Esophagus muscularis mucosa (tissue), 4 donors: Measurements from ENCODE around the gene TRIM9. TPM values are rescaled to one million over a fixed set of nuclear protein-coding genes. Genes with fewer than 3 reads are reported as not detected.

Experiments used
- DNase-seq: peaks from one replicate; pipeline ENCODE4 v3.0.0-alpha.2; 2017; ENCODE audit errors: extremely low spot score
- H3K27ac ChIP-seq, 4 donors: fragments of 200-600 bp; sonication (generic); replicated peaks in 1 of 4; 1 replicate in 3 of 4; 2 replicates in 1 of 4; pipeline ENCODE4 v1.5.1; 2016 to 2019; ENCODE audit warnings: mild to moderate bottlenecking in 1 of 4
- H3K27me3 ChIP-seq, 4 donors: fragments of 200-600 bp; sonication (generic); one replicate each; pipeline versions ENCODE4 v1.5.1 to v1.6.0; 2016 to 2019
- H3K36me3 ChIP-seq, 4 donors: fragments of 200-600 bp; sonication (generic); one replicate each; pipeline ENCODE4 v1.5.1; 2016 to 2019
- H3K4me1 ChIP-seq, 4 donors: fragments of 200-600 bp; sonication (generic); one replicate each; pipeline ENCODE4 v1.5.1; 2016 to 2019
- H3K4me3 ChIP-seq, 4 donors: fragments of 200-600 bp; sonication (generic); 1 replicate in 2 of 4; 2 replicates in 2 of 4; pipeline ENCODE4 v1.5.1; 2016 to 2019; ENCODE audit warnings: mild to moderate bottlenecking in 4 of 4, moderate library complexity in 1 of 4
- H3K9me3 ChIP-seq, 4 donors: fragments of 200-600 bp; sonication (generic); 1 replicate in 3 of 4; 2 replicates in 1 of 4; pipeline ENCODE4 v1.5.1; 2016 to 2019
- EP300 ChIP-seq: sonication (generic); formaldehyde crosslinking; IDR thresholded peaks from one replicate; pipeline ENCODE4 v1.6.1; 2017; ENCODE audit warnings: antibody characterized with exemption
- POLR2A ChIP-seq: fragments of 450-650 bp; IDR thresholded peaks from one replicate; pipeline ENCODE4 v1.6.1; 2017; ENCODE audit warnings: antibody characterized with exemption, moderate library complexity, mild to moderate bottlenecking, low read depth
- POLR2AphosphoS5 ChIP-seq, 2 donors: sonication (generic); formaldehyde crosslinking; IDR thresholded peaks; one replicate each; pipeline ENCODE4 v1.6.1; 2017; ENCODE audit warnings: antibody characterized with exemption in 2 of 2
- WGBS: methylation state at CpG from one replicate; pipeline ENCODE4 v1.1.5; 2018; 5-methylcytosine and 5-hydroxymethylcytosine counted together
- intact Hi-C: fragments of 100-400 bp; cut with DNase I; formaldehyde crosslinking; loops from one replicate; pipeline ENCODE4 v1.15.1; 2023
- total RNA-seq, 4 donors: library from RNA; depleted of rRNA; stranded (reverse); fragments of >200 nt; gene quantifications; one replicate each; pipeline versions ENCODE4 v1.1.0 to v1.2.1, GENCODE V29; 2016
- TF ChIP-seq, protein P1 (sequence below), 3 experiments: fragments of 200-600 bp in 2 of 3; fragments of 450-650 bp in 1 of 3; sonication (generic) in 2 of 3; IDR thresholded peaks; one replicate each; pipeline ENCODE4 v1.5.1; 2017 to 2019; ENCODE audit warnings: antibody characterized with exemption in 3 of 3, mild to moderate bottlenecking in 2 of 3, moderate library complexity in 1 of 3

Gene TRIM9
- total RNA-seq, 4 donors from 2014 or later: 0.58 to 1.7 (median 0.76) TPM

DNA sequence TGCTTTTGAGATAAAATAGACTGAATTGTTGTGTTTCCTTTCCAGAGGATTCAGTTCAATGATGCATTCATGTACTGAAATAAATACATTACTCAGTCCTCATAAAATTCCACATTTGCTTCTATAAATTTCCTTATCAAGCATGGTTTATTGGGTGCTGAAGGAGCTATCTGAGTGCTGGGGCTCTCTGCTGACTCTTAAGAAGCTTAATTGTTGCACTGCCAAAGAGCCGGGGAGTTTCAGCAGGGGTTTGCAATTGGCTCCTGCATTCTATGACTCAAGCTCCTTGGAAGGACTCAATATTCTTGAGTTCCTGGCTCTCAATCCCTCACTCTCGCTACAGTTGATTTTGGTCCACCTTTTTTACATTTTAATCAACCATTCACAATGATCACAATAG is 80.8 kb downstream of the TRIM9 start:
- H3K27me3 ChIP-seq: no peaks in the 10 kb centered on the region
- intact Hi-C loops: no loop called here
- H3K4me1 ChIP-seq: peaks cover 0 to 3% (median 0%) of the 10 kb centered on the region in 4 donors
- WGBS: 54% methylated on average over 2 of the region's 2 CpGs
- H3K4me3 ChIP-seq: no peak overlapping the region
- no peak for TF ChIP-seq POLR2A
- no peak for TF ChIP-seq POLR2AphosphoS5 (IDR thresholded peaks at IDR 0.05)
- TF ChIP-seq EP300: no peak
- TF ChIP-seq, protein P1, sequence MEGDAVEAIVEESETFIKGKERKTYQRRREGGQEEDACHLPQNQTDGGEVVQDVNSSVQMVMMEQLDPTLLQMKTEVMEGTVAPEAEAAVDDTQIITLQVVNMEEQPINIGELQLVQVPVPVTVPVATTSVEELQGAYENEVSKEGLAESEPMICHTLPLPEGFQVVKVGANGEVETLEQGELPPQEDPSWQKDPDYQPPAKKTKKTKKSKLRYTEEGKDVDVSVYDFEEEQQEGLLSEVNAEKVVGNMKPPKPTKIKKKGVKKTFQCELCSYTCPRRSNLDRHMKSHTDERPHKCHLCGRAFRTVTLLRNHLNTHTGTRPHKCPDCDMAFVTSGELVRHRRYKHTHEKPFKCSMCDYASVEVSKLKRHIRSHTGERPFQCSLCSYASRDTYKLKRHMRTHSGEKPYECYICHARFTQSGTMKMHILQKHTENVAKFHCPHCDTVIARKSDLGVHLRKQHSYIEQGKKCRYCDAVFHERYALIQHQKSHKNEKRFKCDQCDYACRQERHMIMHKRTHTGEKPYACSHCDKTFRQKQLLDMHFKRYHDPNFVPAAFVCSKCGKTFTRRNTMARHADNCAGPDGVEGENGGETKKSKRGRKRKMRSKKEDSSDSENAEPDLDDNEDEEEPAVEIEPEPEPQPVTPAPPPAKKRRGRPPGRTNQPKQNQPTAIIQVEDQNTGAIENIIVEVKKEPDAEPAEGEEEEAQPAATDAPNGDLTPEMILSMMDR (IDR thresholded peaks at IDR 0.05): no peak
- no peak for DNase-seq
- H3K36me3 ChIP-seq: no peaks in the 10 kb centered on the region
- H3K27ac ChIP-seq: no peak overlapping the region
- no peaks in the 10 kb centered on the region for H3K9me3 ChIP-seq

DNA sequence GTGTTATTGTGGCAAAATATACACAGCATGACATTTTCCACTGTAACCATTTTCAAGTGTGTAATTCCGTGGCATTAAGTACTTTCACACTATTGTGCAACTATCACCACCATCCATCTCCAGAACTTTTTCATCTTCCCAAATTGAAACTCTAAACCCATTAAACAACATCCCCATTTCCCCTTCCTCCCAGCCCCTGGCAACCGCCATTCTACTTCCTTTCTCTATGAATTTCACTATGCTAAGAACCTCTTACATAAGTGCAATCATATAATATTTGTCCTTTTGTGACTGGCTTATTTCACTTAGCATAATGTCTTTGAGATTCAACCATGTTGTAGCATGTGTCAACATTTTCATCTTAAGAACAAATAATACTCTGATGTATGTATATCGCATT is 82.8 kb downstream of the TRIM9 start:
- H3K36me3 ChIP-seq: no peaks in the 10 kb centered on the region
- H3K4me3 ChIP-seq: no peak overlapping the region
- DNase-seq: no peak
- H3K9me3 ChIP-seq: no peaks in the 10 kb centered on the region
- TF ChIP-seq, protein P1 (IDR thresholded peaks at IDR 0.05): no peak
- TF ChIP-seq EP300 (no peak), POLR2A (no peak), POLR2AphosphoS5 (IDR thresholded peaks at IDR 0.05) (no peak)
- WGBS: 81% methylated on average over 3 of the region's 3 CpGs
- intact Hi-C loops: no loop called here
- peaks cover 0 to 2% (median 0%) of the 10 kb centered on the region in 4 donors for H3K4me1 ChIP-seq
- H3K27ac ChIP-seq: no peak overlapping the region
- H3K27me3 ChIP-seq: no peaks in the 10 kb centered on the region

DNA sequence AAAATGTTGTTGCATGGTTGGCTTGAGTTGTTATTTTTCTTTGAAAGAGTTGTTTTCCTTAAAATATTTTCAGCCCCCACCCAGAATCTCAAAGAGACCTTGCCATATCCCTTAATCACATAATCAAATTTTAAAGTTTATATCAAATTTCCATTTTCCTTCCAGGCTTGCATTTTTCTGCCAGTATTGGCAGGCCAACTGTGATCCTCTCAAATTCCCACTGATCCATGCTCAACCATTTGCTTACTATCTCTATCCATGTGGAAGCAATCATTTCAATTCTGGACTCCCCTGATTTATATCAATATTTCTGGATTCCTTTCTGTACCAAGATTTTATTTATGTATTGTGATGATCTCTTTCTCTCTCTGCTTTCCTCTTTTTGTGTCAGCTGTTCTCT is 86.5 kb downstream of the TRIM9 start:
- H3K4me1 ChIP-seq: peaks cover 0 to 21% (median 7%) of the 10 kb centered on the region in 4 donors
- DNase-seq: no peak
- no peaks in the 10 kb centered on the region for H3K9me3 ChIP-seq
- no peak overlapping the region for H3K4me3 ChIP-seq
- H3K27me3 ChIP-seq: no peaks in the 10 kb centered on the region
- intact Hi-C loops: no loop called here
- H3K36me3 ChIP-seq: no peaks in the 10 kb centered on the region
- TF ChIP-seq, protein P1 (IDR thresholded peaks at IDR 0.05): no peak
- no peak for TF ChIP-seq EP300
- TF ChIP-seq POLR2A: no peak
- TF ChIP-seq POLR2AphosphoS5 (IDR thresholded peaks at IDR 0.05): no peak
- H3K27ac ChIP-seq: no peak overlapping the region

DNA sequence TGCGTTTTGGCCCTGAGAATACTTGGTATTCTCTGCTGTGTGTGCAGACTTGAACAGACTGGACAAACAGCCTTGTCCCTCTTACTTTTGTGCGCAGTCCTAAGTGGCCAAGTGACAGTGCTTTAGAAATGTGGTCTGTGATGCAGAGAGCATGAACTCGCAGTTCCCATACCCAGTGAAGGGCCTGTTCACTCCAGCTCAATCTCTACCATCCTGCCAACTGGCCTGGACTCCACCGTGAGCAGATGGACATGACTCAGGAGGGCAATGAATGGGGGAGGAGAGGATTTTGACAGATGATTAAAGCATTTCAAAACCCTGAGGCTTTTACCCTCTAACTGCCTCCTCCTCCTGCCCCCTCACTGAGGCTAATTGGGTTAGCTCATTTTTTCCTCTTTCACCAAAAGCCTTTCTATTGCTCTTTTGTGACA is 88.1 kb downstream of the TRIM9 start:
- H3K4me1 ChIP-seq: peaks cover 0 to 21% (median 7%) of the 10 kb centered on the region in 4 donors
- H3K27me3 ChIP-seq: no peaks in the 10 kb centered on the region
- WGBS: 61% methylated on average over 4 of the region's 4 CpGs
- H3K27ac ChIP-seq: peak overlapping the region in 1 of 4 donors; percentile 20
- TF ChIP-seq, protein P1 (IDR thresholded peaks at IDR 0.05): no peak
- no peak for TF ChIP-seq POLR2AphosphoS5 (IDR thresholded peaks at IDR 0.05)
- TF ChIP-seq POLR2A: no peak
- no peaks in the 10 kb centered on the region for H3K9me3 ChIP-seq
- no peak for DNase-seq
- intact Hi-C loops: no loop called here
- H3K36me3 ChIP-seq: no peaks in the 10 kb centered on the region
- no peak overlapping the region for H3K4me3 ChIP-seq

DNA sequence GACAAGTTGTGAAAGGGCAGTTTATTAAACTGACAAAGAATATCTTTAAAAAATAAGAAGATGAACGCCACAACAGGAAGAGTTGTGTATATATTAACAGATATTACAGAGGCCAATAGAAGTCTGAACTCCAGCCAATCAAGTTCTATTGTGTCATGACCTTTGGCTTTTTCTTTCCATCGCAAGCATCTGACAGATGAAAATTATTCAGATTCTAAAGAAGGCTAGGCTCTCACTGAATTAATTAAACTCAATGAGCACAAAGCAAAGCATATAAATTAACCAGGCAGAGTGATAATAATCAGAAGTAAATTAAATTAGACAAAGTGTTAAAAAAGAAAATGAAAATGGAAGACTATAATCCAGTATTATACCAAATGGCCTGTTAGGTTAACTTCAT is 88.6 kb downstream of the TRIM9 start:
- no peak overlapping the region for H3K4me3 ChIP-seq
- WGBS: 72% methylated on average over 2 of the region's 2 CpGs
- H3K27me3 ChIP-seq: no peaks in the 10 kb centered on the region
- no peak overlapping the region for H3K27ac ChIP-seq
- H3K9me3 ChIP-seq: no peaks in the 10 kb centered on the region
- intact Hi-C loops: no loop called here
- H3K36me3 ChIP-seq: no peaks in the 10 kb centered on the region
- peaks cover 0 to 21% (median 7%) of the 10 kb centered on the region in 4 donors for H3K4me1 ChIP-seq
- DNase-seq: no peak
- TF ChIP-seq POLR2A (no peak), EP300 (no peak), POLR2AphosphoS5 (IDR thresholded peaks at IDR 0.05) (no peak)
- TF ChIP-seq, protein P1 (IDR thresholded peaks at IDR 0.05): no peak
